H1 (cell line): ENCODE measurements around the gene RNU6-7. TPM values are rescaled to one million over a fixed set of nuclear protein-coding genes. Genes with fewer than 3 reads are reported as not detected.

ENCODE experiments used
- CTCF ChIA-PET: fragments of 300-600 bp; sonication (Branson Sonifier 250); formaldehyde crosslinking; loops from one replicate; lab custom pipeline; 2021; ENCODE audit not compliant: partially characterized antibody; lab: Charles Lee
- POLR2A ChIA-PET: fragments of 300-600 bp; sonication (Branson Sonifier 250); formaldehyde crosslinking; loops from one replicate; lab custom pipeline; 2021; ENCODE audit warnings: inconsistent platforms; ENCODE audit not compliant: partially characterized antibody; lab: Charles Lee
- DNase-seq, 2 experiments: peaks; one replicate each; pipeline versions ENCODE4 v3.0.0 to v3.0.0-alpha.2; 2010 to 2022; ENCODE audit warnings: low spot score in 2 of 2, low read depth in 1 of 2, mixed read lengths in 1 of 2
- FAIRE-seq: peaks from 2 replicates; lab custom pipeline; 2011; peaks lifted over from hg19 to GRCh38; lab: Jason Lieb, UNC
- H2AFZ ChIP-seq: 2 replicates; pipeline ENCODE4 v1.8.1; 2012; ENCODE audit warnings: low read length, inconsistent platforms
- H2AK5ac ChIP-seq: 2 replicates; pipeline ENCODE4 v1.6.1; 2013; ENCODE audit warnings: low read depth, low read length
- H2BK120ac ChIP-seq: replicated peaks from 2 replicates; pipeline ENCODE3; 2013; ENCODE audit warnings: low read depth, low read length, inconsistent platforms
- H2BK12ac ChIP-seq: 2 replicates; pipeline ENCODE4 v1.6.1; 2013; ENCODE audit warnings: low read depth, low read length
- H2BK15ac ChIP-seq: 2 replicates; pipeline ENCODE4 v1.6.1; 2013; ENCODE audit warnings: low read length
- H2BK20ac ChIP-seq: 2 replicates; pipeline ENCODE4 v1.6.1; 2013; ENCODE audit warnings: low read length
- H2BK5ac ChIP-seq: 2 replicates; pipeline ENCODE4 v1.6.1; 2013; ENCODE audit warnings: low read depth, low read length
- H3K14ac ChIP-seq: 2 replicates; pipeline ENCODE4 v1.6.1; 2013; ENCODE audit warnings: inconsistent platforms; ENCODE audit not compliant: insufficient read length
- H3K18ac ChIP-seq: 2 replicates; pipeline ENCODE4 v1.6.1; 2013; ENCODE audit warnings: low read length; ENCODE audit errors: extremely low read depth
- H3K23ac ChIP-seq: 2 replicates; pipeline ENCODE4 v1.6.1; 2013; ENCODE audit warnings: inconsistent platforms; ENCODE audit not compliant: insufficient read length
- H3K23me2 ChIP-seq: 2 replicates; pipeline ENCODE4 v1.6.1; 2013; ENCODE audit warnings: low read depth, low read length
- H3K27ac ChIP-seq: 2 replicates; pipeline ENCODE4 v1.6.1; 2011; ENCODE audit warnings: low read depth, low read length, inconsistent platforms
- H3K27me3 ChIP-seq, 4 experiments: replicated peaks in 1 of 4; 1 replicate in 1 of 4; 2 replicates in 3 of 4; pipeline versions ENCODE4 v1.6.1 to v1.8.1; 2011 to 2013; ENCODE audit warnings: low read length in 3 of 4, mild to moderate bottlenecking in 3 of 4, inconsistent platforms in 2 of 4, mixed read lengths in 2 of 4, moderate library complexity in 1 of 4; ENCODE audit not compliant: control insufficient read depth in 3 of 4, insufficient read depth in 3 of 4; ENCODE audit errors: extremely low read depth in 1 of 4
- H3K36me3 ChIP-seq, 4 experiments: 2 replicates each; pipeline versions ENCODE4 v1.6.1 to v1.8.1; 2011 to 2013; ENCODE audit warnings: mild to moderate bottlenecking in 4 of 4, low read length in 3 of 4, moderate library complexity in 2 of 4, control low read depth in 1 of 4, inconsistent platforms in 1 of 4; ENCODE audit not compliant: insufficient read depth in 4 of 4, control insufficient read depth in 2 of 4
- H3K4ac ChIP-seq: replicated peaks from 2 replicates; pipeline ENCODE3; 2013; ENCODE audit warnings: low read length, low read depth, mixed read lengths, inconsistent platforms; ENCODE audit not compliant: insufficient read length
- H3K4me1 ChIP-seq, 4 experiments: replicated peaks in 1 of 4; 1 replicate in 1 of 4; 2 replicates in 3 of 4; pipeline versions ENCODE4 v1.6.1 to v1.8.1; 2011 to 2013; ENCODE audit warnings: low read length in 3 of 4, inconsistent platforms in 2 of 4, mixed read lengths in 1 of 4; ENCODE audit not compliant: insufficient read depth in 4 of 4, control insufficient read depth in 3 of 4
- H3K4me2 ChIP-seq, 2 experiments: 2 replicates each; pipeline versions ENCODE4 v1.6.1 to v1.8.1; 2011 to 2013; ENCODE audit warnings: low read depth in 2 of 2, low read length in 2 of 2, control low read depth in 1 of 2, inconsistent platforms in 1 of 2, mild to moderate bottlenecking in 1 of 2; ENCODE audit not compliant: insufficient read depth in 1 of 2
- H3K4me3 ChIP-seq, 4 experiments: fragments of 200-600, 300-600 bp in 1 of 4; sonication (generic), shearing (Covaris generic), sonication (Bioruptor Twin) in 1 of 4; 2 replicates each; pipeline versions ENCODE4 v1.5.1 to v1.8.1; 2011 to 2016; ENCODE audit warnings: low read length in 4 of 4, low read depth in 3 of 4, control low read depth in 2 of 4, inconsistent platforms in 2 of 4, mild to moderate bottlenecking in 2 of 4, mixed read lengths in 1 of 4, moderate library complexity in 1 of 4; ENCODE audit not compliant: insufficient read depth in 2 of 4; ENCODE audit errors: extremely low read depth in 1 of 4
- H3K56ac ChIP-seq: replicated peaks from 2 replicates; pipeline ENCODE3; 2013; ENCODE audit warnings: low read depth, mild to moderate bottlenecking, mixed read lengths, low read length, inconsistent platforms; ENCODE audit not compliant: insufficient read length
- H3K79me1 ChIP-seq: 2 replicates; pipeline ENCODE4 v1.6.1; 2013; ENCODE audit warnings: low read depth, low read length, control low read depth
- H3K79me2 ChIP-seq, 2 experiments: 2 replicates each; pipeline versions ENCODE4 v1.6.1 to v1.8.1; 2012 to 2013; ENCODE audit warnings: low read length in 2 of 2, mild to moderate bottlenecking in 2 of 2, inconsistent platforms in 1 of 2; ENCODE audit not compliant: insufficient read depth in 2 of 2, control insufficient read depth in 1 of 2
- H3K9ac ChIP-seq, 4 experiments: replicated peaks in 1 of 4; 1 replicate in 1 of 4; 2 replicates in 3 of 4; pipeline versions ENCODE4 v1.6.1 to v1.8.1; 2011 to 2013; ENCODE audit warnings: low read depth in 3 of 4, low read length in 3 of 4, control low read depth in 2 of 4, mild to moderate bottlenecking in 2 of 4, moderate library complexity in 2 of 4, inconsistent platforms in 1 of 4; ENCODE audit errors: extremely low read depth in 1 of 4
- H3K9me3 ChIP-seq, 2 experiments: 2 replicates each; pipeline versions ENCODE4 v1.6.1 to v1.8.1; 2012 to 2013; ENCODE audit warnings: mild to moderate bottlenecking in 2 of 2, moderate library complexity in 2 of 2, control low read depth in 1 of 2, inconsistent platforms in 1 of 2, low read depth in 1 of 2, low read length in 1 of 2, mixed read lengths in 1 of 2; ENCODE audit not compliant: insufficient read depth in 2 of 2
- H4K20me1 ChIP-seq, 2 experiments: replicated peaks in 1 of 2; 2 replicates each; pipeline versions ENCODE3 to v1.8.1; 2011 to 2013; ENCODE audit warnings: inconsistent platforms in 2 of 2, low read length in 2 of 2, mild to moderate bottlenecking in 1 of 2; ENCODE audit not compliant: insufficient read depth in 2 of 2, control insufficient read depth in 1 of 2
- H4K5ac ChIP-seq: 2 replicates; pipeline ENCODE4 v1.6.1; 2013; ENCODE audit warnings: low read length, low read depth, mixed read lengths, inconsistent platforms; ENCODE audit not compliant: insufficient read length
- H4K8ac ChIP-seq: 2 replicates; pipeline ENCODE4 v1.8.0; 2013; ENCODE audit warnings: mild to moderate bottlenecking, moderate library complexity, low read length, inconsistent platforms; ENCODE audit not compliant: insufficient read depth; ENCODE audit errors: extremely low read depth
- H4K91ac ChIP-seq: replicated peaks from 2 replicates; pipeline ENCODE3; 2013; ENCODE audit warnings: low read length, mixed read lengths, inconsistent platforms; ENCODE audit not compliant: insufficient read length
- CBX8 ChIP-seq: fragments of 300-800, 300-1000 bp; sonication (generic); IDR thresholded peaks from 2 replicates; pipeline ENCODE4 v1.7.1; 2016; ENCODE audit warnings: low read depth, low read length, borderline replicate concordance
- SIN3A ChIP-seq, 2 experiments: IDR thresholded peaks in 1 of 2; conservative IDR thresholded peaks in 1 of 2; 2 replicates each; pipeline ENCODE4 v1.6.1; 2011 to 2012; ENCODE audit warnings: low read length in 2 of 2, improper control_type of control experiment in 1 of 2, low read depth in 1 of 2, mild to moderate bottlenecking in 1 of 2
- WGBS, 2 experiments: shearing (Covaris generic) in 1 of 2; methylation state at CpG; one replicate each; pipeline versions ENCODE4 v1.1.6 to v1.1.7; 2013 to 2015; ENCODE audit warnings: low lambda C conversion rate in 2 of 2, mixed read lengths in 2 of 2, inconsistent platforms in 1 of 2, low coverage in 1 of 2, missing lambda C conversion rate in 1 of 2; ENCODE audit not compliant: insufficient replicate concordance in 2 of 2, insufficient coverage in 1 of 2, insufficient read length in 1 of 2; ENCODE audit errors: extremely low coverage in 1 of 2, missing lambda C conversion rate in 1 of 2; 5-methylcytosine and 5-hydroxymethylcytosine counted together
- polyA plus RNA-seq, 7 experiments: library from polyadenylated mRNA; depleted of rRNA in 3 of 7; stranded (reverse) in 5 of 7; unstranded in 2 of 7; fragments of >200 nt in 5 of 7; fragments of 200-250 nt in 2 of 7; gene quantifications; 1 replicate in 5 of 7; 2 replicates in 1 of 7; 4 replicates in 1 of 7; pipeline versions ENCODE4 v1.2.1 to v1.2.3, GENCODE V29; 2011 to 2013; ENCODE audit warnings: missing spikeins in 2 of 7, mixed read lengths in 2 of 7
- total RNA-seq: library from RNA; stranded (reverse); fragmentation: NEBNext Ultra II Directional; extraction: Animal tissue kit (Norgen Biotek cat#: 25700); gene quantifications from 2 replicates; pipeline ENCODE4 v1.2.1, GENCODE V29; 2021

RNU6-7 gene
- total and polyA plus RNA-seq, 2 of the 8 experiments (the other 6 are each of a cell fraction or from before 2014, with no cell fraction given): not detected

GRCh38 chr14:32190673-32191072 lies 11.2 kb upstream of the RNU6-7 start:
- H3K14ac ChIP-seq: no peak overlapping the region
- H4K5ac ChIP-seq: no peak overlapping the region
- H2BK120ac ChIP-seq: no peak overlapping the region
- no peak overlapping the region for H2AFZ ChIP-seq
- H3K9ac ChIP-seq: no peak overlapping the region
- H3K4ac ChIP-seq: no peak overlapping the region
- no peak overlapping the region for H2BK15ac ChIP-seq
- no peaks in the 10 kb centered on the region for H3K79me2 ChIP-seq
- H3K36me3 ChIP-seq: no peaks in the 10 kb centered on the region
- no peak overlapping the region for H3K4me3 ChIP-seq
- H3K23me2 ChIP-seq: no peaks in the 10 kb centered on the region
- H3K18ac ChIP-seq: no peak overlapping the region
- H4K91ac ChIP-seq: no peak overlapping the region
- ChIA-PET POLR2A (no interaction called here), CTCF (no interaction called here)
- H3K23ac ChIP-seq: no peak overlapping the region
- H3K27ac ChIP-seq: no peak overlapping the region
- no peak overlapping the region for H3K56ac ChIP-seq
- no peaks in the 10 kb centered on the region for H3K79me1 ChIP-seq
- H2BK20ac ChIP-seq: no peak overlapping the region
- no peaks in the 10 kb centered on the region for H3K9me3 ChIP-seq
- DNase-seq (no peak), FAIRE-seq (no peak)
- WGBS, 2 experiments: 97% methylated on average over 3 of the region's 3 CpGs; no CpG with 5 or more reads in 1 of the 2 experiments
- no peak overlapping the region for H2BK12ac ChIP-seq
- H2BK5ac ChIP-seq: no peak overlapping the region
- H4K20me1 ChIP-seq: no peaks in the 10 kb centered on the region
- no peaks in the 10 kb centered on the region for H3K27me3 ChIP-seq
- H2AK5ac ChIP-seq: no peak overlapping the region
- no peaks in the 10 kb centered on the region for H3K4me1 ChIP-seq
- H4K8ac ChIP-seq: no peak overlapping the region
- no peak overlapping the region for H3K4me2 ChIP-seq
- TF ChIP-seq SIN3A (conservative IDR thresholded peaks at IDR 0.05 in 1 of 2, IDR thresholded peaks at IDR 0.05 in 1 of 2; ENCODE audit: low read depth in 1 of 2, low read length in 2 of 2) (no peak), CBX8 (no peak)
